ENCODE results near the gene CHAD.
"Not testable (repeated sequence)": the region's sequence is repeated elsewhere in the genome, so short reads cannot be mapped to it uniquely, and the experiment has no call there.

The CHAD gene

GRCh38 chr17:50430821-50431618 is 37.7 kb downstream of the CHAD start:
- Histone ChIP-seq H4K12ac (ENCODE audit: low read depth, low read length) (no peak overlapping the region), H4K91ac (ENCODE audit: low read depth, low read length) (no peak overlapping the region), H3K18ac (ENCODE audit: low read length) (peak overlapping the region; percentile 8), H3K79me1 (ENCODE audit: low read length) (peaks cover 18% of the 10 kb centered on the region), H3K14ac (ENCODE audit: low read length) (no peak overlapping the region), H2BK12ac (ENCODE audit: low read length) (no peak overlapping the region), H2AK5ac (ENCODE audit: low read length) (no peak overlapping the region), H2AFZ (ENCODE audit: insufficient read depth, low read length, poor library complexity) (no peak overlapping the region), H3K9ac (ENCODE audit: low read length) (no peak overlapping the region), H3K4me1 (ENCODE audit: control insufficient read depth in 1 of 2, insufficient read depth in 2 of 2, low read length in 2 of 2) (peaks cover 27 to 41% of the 10 kb centered on the region in 2 experiments), H3K4ac (ENCODE audit: low read depth, low read length) (no peak overlapping the region), H4K8ac (ENCODE audit: low read depth, low read length) (peak overlapping the region; percentile 59), H3K27ac (ENCODE audit: low read depth, low read length) (peak overlapping the region; percentile 59), H3K36me3 (ENCODE audit: control insufficient read depth in 1 of 2, insufficient read depth in 2 of 2, low read length in 2 of 2) (peaks cover 2 to 4% of the 10 kb centered on the region in 2 experiments), H3K4me3 (ENCODE audit: low read depth, low read length) (no peak overlapping the region), H2BK120ac (ENCODE audit: insufficient read depth, low read length, poor library complexity) (peak overlapping the region; percentile 30), H3K79me2 (ENCODE audit: control insufficient read depth, insufficient read depth, low read length, poor library complexity) (peaks cover 11% of the 10 kb centered on the region), H3K27me3 (ENCODE audit: insufficient read depth, low read length) (no peaks in the 10 kb centered on the region), H2BK5ac (ENCODE audit: low read depth, low read length, poor library complexity) (no peak overlapping the region), H3K9me3 (ENCODE audit: insufficient read depth, low read depth, low read length) (no peaks in the 10 kb centered on the region), H3K4me2 (ENCODE audit: low read length) (peak overlapping the region; percentile 20), H3K23ac (ENCODE audit: low read length) (no peak overlapping the region)
- DNase-seq = peak in 1 of 2 donors; percentile 37
- no CpG with 5 or more reads among the region's 4 CpGs for WGBS (ENCODE audit: extremely low coverage, insufficient coverage, insufficient read length)

DNA sequence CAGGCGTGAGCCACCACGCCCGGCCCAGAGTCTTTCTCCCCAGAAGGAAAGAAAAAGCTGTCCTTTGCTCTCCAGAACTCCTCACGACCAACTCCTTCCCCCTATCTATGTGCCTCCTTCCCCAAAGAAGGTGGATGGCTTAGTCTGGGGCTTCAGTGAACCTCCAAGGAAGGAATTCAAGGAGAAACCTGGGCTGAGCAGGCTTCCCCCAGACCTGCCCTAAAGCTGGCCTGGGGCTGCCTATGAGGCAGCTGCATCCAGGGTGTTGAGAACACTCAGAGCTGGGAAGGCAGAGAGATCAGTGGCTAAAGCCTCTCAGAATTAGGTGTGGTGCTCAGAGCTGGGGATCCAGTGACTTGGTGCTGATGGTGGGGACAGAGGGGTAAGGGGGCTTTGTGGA is 38.9 kb downstream of the CHAD start:
- Histone ChIP-seq H3K4me1 (ENCODE audit: control insufficient read depth in 1 of 2, insufficient read depth in 2 of 2, low read length in 2 of 2) (peaks cover 37 to 51% of the 10 kb centered on the region in 2 experiments), H2BK120ac (ENCODE audit: insufficient read depth, low read length, poor library complexity) (peak overlapping the region; percentile 3), H2BK5ac (ENCODE audit: low read depth, low read length, poor library complexity) (no peak overlapping the region), H3K27ac (ENCODE audit: low read depth, low read length) (no peak overlapping the region), H3K18ac (ENCODE audit: low read length) (peak overlapping the region; percentile 5), H3K23ac (ENCODE audit: low read length) (no peak overlapping the region), H3K9me3 (ENCODE audit: insufficient read depth, low read depth, low read length) (no peaks in the 10 kb centered on the region), H3K4me2 (ENCODE audit: low read length) (no peak overlapping the region), H4K12ac (ENCODE audit: low read depth, low read length) (no peak overlapping the region), H4K8ac (ENCODE audit: low read depth, low read length) (no peak overlapping the region), H2BK12ac (ENCODE audit: low read length) (peak overlapping the region; percentile 76), H3K9ac (ENCODE audit: low read length) (no peak overlapping the region), H2AFZ (ENCODE audit: insufficient read depth, low read length, poor library complexity) (no peak overlapping the region), H3K36me3 (ENCODE audit: control insufficient read depth in 1 of 2, insufficient read depth in 2 of 2, low read length in 2 of 2) (peaks cover 2 to 4% of the 10 kb centered on the region in 2 experiments), H2AK5ac (ENCODE audit: low read length) (no peak overlapping the region), H3K4me3 (ENCODE audit: low read depth, low read length) (no peak overlapping the region), H3K4ac (ENCODE audit: low read depth, low read length) (peak overlapping the region; percentile 9), H4K91ac (ENCODE audit: low read depth, low read length) (peak overlapping the region; percentile 10), H3K14ac (ENCODE audit: low read length) (peak overlapping the region; percentile 10), H3K27me3 (ENCODE audit: insufficient read depth, low read length) (no peaks in the 10 kb centered on the region), H3K79me1 (ENCODE audit: low read length) (peaks cover 27% of the 10 kb centered on the region), H3K79me2 (ENCODE audit: control insufficient read depth, insufficient read depth, low read length, poor library complexity) (peaks cover 16% of the 10 kb centered on the region)
- no CpG with 5 or more reads among the region's 4 CpGs for WGBS (ENCODE audit: extremely low coverage, insufficient coverage, insufficient read length)
- no peak for DNase-seq

DNA sequence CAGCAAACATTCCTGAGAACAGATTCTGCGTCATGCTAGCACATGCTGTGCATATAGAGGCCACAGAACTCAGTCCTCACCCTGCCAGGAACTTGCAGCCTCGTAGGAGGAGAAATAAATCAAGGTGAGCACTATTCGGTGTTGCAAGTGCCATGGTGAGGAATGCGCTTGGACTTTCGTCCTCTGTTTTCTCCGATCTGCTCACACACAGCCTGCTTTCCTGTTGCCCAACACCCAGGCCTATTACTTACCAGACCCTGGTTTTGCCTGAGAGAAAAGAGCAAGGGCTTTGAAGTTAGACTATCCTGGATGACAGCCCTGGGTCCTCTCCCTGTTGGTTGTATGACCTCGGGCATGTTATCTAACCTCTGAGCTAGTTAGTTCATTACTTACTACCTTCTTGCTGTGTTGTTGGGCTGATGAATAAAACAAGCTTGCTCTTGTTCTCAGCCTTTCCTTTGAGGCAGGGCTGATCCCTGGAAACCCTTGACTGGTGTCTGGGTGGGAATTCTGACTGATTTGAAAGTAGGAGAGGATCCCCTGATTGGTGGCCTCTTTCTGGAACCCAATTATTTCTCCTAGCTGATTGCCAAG is 39.8 kb downstream of the CHAD start:
- Histone ChIP-seq H3K36me3 (ENCODE audit: control insufficient read depth in 1 of 2, insufficient read depth in 2 of 2, low read length in 2 of 2) (peaks cover 2 to 4% of the 10 kb centered on the region in 2 experiments), H3K23ac (ENCODE audit: low read length) (no peak overlapping the region), H2AFZ (ENCODE audit: insufficient read depth, low read length, poor library complexity) (no peak overlapping the region), H3K9me3 (ENCODE audit: insufficient read depth, low read depth, low read length) (no peaks in the 10 kb centered on the region), H4K12ac (ENCODE audit: low read depth, low read length) (no peak overlapping the region), H3K18ac (ENCODE audit: low read length) (no peak overlapping the region), H3K14ac (ENCODE audit: low read length) (no peak overlapping the region), H2BK5ac (ENCODE audit: low read depth, low read length, poor library complexity) (peak overlapping the region; percentile 45), H4K8ac (ENCODE audit: low read depth, low read length) (peak overlapping the region; percentile 32), H3K4ac (ENCODE audit: low read depth, low read length) (no peak overlapping the region), H3K79me1 (ENCODE audit: low read length) (peaks cover 34% of the 10 kb centered on the region), H3K4me3 (ENCODE audit: low read depth, low read length) (no peak overlapping the region), H3K79me2 (ENCODE audit: control insufficient read depth, insufficient read depth, low read length, poor library complexity) (peaks cover 16% of the 10 kb centered on the region), H3K27ac (ENCODE audit: low read depth, low read length) (peak overlapping the region; percentile 70), H3K9ac (ENCODE audit: low read length) (no peak overlapping the region), H3K4me2 (ENCODE audit: low read length) (peak overlapping the region; percentile 46), H3K27me3 (ENCODE audit: insufficient read depth, low read length) (no peaks in the 10 kb centered on the region), H2BK12ac (ENCODE audit: low read length) (peak overlapping the region; percentile 61), H2AK5ac (ENCODE audit: low read length) (no peak overlapping the region), H2BK120ac (ENCODE audit: insufficient read depth, low read length, poor library complexity) (peak overlapping the region; percentile 41), H3K4me1 (ENCODE audit: control insufficient read depth in 1 of 2, insufficient read depth in 2 of 2, low read length in 2 of 2) (peaks cover 45 to 59% of the 10 kb centered on the region in 2 experiments), H4K91ac (ENCODE audit: low read depth, low read length) (peak overlapping the region; percentile 10)
- WGBS (ENCODE audit: extremely low coverage, insufficient coverage, insufficient read length) = no CpG with 5 or more reads among the region's 7 CpGs
- DNase-seq = peak; percentile 92 to 93

DNA sequence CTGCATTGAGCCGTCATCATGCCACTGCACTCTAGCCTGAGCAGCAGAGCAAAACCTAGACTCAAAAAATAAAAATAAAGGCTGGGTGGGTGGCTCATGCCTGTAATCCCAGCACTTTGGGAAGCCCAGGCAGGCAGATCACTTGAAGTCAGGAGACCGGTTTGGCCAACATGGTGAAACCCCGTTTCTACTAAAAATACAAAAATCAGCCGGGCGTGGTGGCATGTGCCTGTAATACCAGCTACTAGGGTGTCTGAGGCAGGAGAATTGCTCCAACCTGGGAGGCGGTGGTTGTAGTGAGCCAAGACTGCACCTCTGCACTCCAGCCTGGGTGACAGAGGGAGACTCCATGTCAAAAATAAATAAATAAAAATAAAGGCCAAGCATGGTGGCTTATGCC is 40.6 kb downstream of the CHAD start:
- H4K91ac ChIP-seq (ENCODE audit: low read depth, low read length); H3K4me2 ChIP-seq (ENCODE audit: low read length); H2BK5ac ChIP-seq (ENCODE audit: low read depth, low read length, poor library complexity); H2BK12ac ChIP-seq (ENCODE audit: low read length); H3K4me3 ChIP-seq (ENCODE audit: low read depth, low read length); H3K9ac ChIP-seq (ENCODE audit: low read length); H4K12ac ChIP-seq (ENCODE audit: low read depth, low read length); H2BK120ac ChIP-seq (ENCODE audit: insufficient read depth, low read length, poor library complexity); H3K14ac ChIP-seq (ENCODE audit: low read length); H3K27me3 ChIP-seq (ENCODE audit: insufficient read depth, low read length); H3K23ac ChIP-seq (ENCODE audit: low read length); H3K36me3 ChIP-seq (ENCODE audit: control insufficient read depth in 1 of 2, insufficient read depth in 2 of 2, low read length in 2 of 2); H3K9me3 ChIP-seq (ENCODE audit: insufficient read depth, low read depth, low read length); H3K18ac ChIP-seq (ENCODE audit: low read length); H2AK5ac ChIP-seq (ENCODE audit: low read length); H4K8ac ChIP-seq (ENCODE audit: low read depth, low read length); H2AFZ ChIP-seq (ENCODE audit: insufficient read depth, low read length, poor library complexity); DNase-seq: not testable (repeated sequence)
- H3K79me1 ChIP-seq (ENCODE audit: low read length) = peaks cover 34% of the 10 kb centered on the region
- no CpG with 5 or more reads among the region's 6 CpGs for WGBS (ENCODE audit: extremely low coverage, insufficient coverage, insufficient read length)
- H3K79me2 ChIP-seq (ENCODE audit: control insufficient read depth, insufficient read depth, low read length, poor library complexity) = peaks cover 16% of the 10 kb centered on the region
- H3K4me1 ChIP-seq (ENCODE audit: control insufficient read depth in 1 of 2, insufficient read depth in 2 of 2, low read length in 2 of 2) = peaks cover 49 to 63% of the 10 kb centered on the region in 2 experiments
- H3K27ac ChIP-seq (ENCODE audit: low read depth, low read length) = peak overlapping the region; percentile 12
- peak overlapping the region; percentile 29 for H3K4ac ChIP-seq (ENCODE audit: low read depth, low read length)

Measured in trophoblast cell (in vitro differentiated cells and primary cell).